GM19043 (cell line): ENCODE measurements around the gene MTMR10.

Source experiments
- ATAC-seq: cut with Tn5 transposase; IDR thresholded peaks from one replicate; pipeline ENCODE4 v1.9.1; 2021; ENCODE audit warnings: low read depth; ENCODE audit not compliant: unreplicated experiment

MTMR10 gene

DNA sequence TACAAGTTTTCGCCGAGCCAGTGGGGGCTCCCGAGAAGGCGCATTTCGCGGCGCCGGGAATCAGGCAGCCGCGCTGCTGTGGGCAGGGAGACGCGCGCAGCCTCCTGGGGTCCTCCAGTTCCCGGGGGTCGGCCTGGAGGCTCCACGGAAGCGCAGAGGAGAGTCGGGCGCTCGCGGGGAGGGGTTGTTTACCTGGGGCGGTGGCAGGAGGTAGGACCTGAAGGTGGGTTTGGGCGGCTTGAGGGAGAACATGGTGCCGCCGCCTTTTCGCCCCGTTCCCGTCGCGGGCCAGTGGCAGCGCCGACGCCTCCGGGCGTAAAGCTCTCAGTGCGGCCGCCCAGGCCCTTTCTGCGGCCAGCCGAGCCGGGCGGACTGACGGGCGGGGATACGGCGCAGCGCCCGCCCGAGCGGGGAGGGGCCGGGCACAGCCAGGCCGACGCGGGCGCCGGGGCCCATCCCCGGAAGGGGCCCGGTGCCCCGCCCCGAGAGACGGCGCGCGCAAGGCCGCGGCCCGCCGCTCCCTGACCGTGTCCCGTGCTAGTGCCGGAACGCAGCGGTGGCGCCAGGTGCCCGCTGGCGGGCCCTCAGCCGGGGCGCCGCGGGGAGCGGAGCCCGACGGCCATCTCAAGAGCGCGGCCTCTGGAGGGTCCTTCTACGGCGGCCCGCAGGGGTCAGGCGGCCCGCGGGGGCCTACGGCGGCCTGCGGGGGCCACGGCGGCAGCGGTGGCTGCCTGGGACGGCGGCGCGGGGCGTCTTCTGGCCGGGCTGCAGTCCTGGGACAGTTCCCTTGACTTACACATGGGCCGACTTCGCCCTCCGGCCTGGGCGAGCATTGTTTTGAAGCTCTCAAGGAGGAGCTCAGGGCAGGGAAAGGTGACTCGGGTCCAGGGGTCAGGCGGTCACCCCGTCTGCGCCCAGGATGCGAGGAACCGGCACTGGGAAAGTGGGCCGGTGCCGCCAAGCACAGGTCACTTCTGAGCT is at the start of gene MTMR10:
Gene MTMR10 (minus strand): TSS at position 374 of the 981 bp plus-strand sequence. CDS start 122 bp downstream, at position 252.
- ATAC-seq = peak; percentile 86

DNA sequence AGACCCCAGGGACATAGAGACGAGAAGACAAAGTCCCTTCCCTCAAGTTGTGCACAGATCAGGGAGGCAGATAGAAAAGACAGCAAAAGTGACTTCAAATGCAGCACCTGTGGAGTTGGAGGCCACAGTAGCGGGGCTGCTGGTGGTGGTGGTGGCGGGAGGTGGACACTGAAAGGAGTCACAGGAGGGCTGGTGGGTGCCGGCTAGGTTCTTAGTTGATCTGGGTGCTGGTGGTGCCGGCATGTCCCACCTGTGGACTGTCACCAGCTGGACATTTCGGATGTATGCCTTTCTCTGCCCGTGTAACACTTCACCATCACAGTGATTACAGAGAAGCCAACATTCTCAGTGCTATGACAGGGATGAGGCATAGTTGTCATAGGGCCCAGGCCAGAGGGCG is 49.2 kb upstream of the MTMR10 start:
- ATAC-seq = no peak

DNA sequence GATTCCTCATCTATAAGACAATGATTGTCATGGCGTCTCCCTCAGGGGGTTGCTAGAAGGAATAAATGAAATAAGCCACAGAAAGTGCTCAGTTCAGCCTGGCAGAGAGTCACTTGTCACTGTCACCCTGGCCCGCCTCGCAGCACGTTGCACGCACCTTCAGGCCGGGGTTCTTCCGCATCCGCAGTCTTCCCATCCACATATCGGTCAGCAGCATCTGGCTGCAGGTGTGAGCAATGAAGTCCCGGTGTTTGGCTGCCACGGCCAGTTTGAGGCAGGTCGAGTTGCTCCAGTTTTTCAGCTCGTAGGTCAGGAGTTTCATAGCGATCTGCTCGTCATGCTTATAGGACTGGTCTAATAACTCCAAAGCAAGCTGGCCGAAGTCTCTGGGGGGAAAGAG is 48.5 kb upstream of the MTMR10 start:
- ATAC-seq = no peak

DNA sequence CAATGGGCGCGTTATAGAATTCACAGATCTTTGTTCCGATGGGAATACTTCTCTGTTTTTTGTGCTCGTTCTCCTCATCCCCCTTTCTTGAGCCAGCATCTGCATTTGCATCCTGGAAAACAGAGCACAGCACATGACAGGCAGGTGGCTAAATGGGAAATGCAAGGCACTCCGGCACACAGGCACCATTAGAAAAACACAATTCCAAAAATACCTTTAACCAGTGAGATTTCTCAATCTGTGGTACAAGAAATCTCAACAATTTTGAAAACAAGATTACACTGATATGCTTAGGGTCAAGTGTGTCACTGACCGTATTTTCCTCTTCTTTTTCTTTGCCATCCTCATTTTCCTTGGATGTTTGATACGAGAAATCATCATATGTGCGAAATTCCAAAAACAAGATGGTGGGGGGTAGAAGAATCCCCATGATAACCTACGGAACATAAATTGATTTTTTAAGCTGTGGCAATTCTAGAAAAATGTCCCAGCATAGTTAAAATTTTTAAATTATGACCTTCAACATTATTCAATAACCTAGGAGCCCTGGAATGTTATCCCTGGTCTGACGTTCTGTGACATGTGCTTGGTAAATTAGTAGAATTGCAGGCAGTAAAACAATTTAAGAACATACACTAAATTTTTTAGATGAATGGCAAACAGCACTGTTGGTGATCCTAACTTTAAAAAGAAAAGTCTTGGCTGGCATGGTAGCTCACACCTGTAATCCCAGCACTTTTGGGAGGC is 46.5 kb upstream of the MTMR10 start:
- no peak for ATAC-seq

DNA sequence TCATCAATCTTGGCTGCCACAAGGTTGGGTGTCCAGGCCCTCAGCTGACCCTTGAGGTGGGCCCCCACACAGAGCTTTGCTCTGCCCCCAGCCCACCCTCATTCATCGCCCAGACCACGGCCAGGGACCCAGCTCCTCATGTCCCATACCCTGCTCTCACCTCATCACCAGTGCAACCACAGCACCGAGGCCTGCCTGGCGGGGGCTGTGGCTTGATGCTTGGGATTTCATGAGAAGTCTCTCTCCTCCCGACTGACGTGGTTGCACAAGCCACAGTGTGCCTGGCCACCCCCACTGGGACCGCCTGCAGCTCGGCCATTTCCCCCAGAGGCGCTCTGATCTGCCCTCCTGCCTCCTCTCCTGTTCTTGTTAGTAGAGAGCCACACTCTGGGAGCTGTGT is 45.4 kb upstream of the MTMR10 start:
- no peak for ATAC-seq

- ATAC-seq = no peak
These were observed 44.2 kb upstream of the MTMR10 start for GRCh38 chr15:31035610-31036009.

GRCh38 chr15:31034152-31034551 is 42.7 kb upstream of the MTMR10 start:
- no peak for ATAC-seq

GRCh38 chr15:31032961-31033371 is 41.5 kb upstream of the MTMR10 start:
- no peak for ATAC-seq

DNA sequence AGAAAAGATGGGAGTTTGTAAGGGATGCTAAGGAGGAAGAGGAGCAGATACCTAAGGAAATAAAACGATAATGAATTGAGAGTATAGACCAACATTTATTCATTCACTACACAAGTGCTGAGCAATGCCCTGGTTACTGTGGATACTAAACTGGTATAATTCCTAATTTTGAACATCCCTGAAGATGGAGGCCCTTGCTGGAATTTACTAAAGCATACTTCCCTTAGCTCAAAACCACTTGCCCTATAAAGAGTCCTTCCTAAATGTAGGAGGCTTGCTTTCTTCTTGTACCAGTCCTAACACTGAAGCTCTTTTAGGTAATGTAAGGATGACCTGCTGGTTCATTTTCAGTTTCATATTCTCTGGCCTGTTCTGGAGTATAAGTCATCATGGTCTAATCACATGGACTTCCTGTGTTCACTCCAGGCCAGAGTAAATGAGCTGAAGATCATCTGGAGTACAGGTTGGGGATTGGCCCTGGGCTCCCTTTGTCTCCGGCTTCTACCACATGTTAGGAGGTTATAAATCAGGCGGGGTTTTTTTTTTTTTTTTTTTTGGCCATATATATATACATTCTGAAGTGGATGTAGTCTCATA is 40.1 kb upstream of the MTMR10 start:
- no peak for ATAC-seq

DNA sequence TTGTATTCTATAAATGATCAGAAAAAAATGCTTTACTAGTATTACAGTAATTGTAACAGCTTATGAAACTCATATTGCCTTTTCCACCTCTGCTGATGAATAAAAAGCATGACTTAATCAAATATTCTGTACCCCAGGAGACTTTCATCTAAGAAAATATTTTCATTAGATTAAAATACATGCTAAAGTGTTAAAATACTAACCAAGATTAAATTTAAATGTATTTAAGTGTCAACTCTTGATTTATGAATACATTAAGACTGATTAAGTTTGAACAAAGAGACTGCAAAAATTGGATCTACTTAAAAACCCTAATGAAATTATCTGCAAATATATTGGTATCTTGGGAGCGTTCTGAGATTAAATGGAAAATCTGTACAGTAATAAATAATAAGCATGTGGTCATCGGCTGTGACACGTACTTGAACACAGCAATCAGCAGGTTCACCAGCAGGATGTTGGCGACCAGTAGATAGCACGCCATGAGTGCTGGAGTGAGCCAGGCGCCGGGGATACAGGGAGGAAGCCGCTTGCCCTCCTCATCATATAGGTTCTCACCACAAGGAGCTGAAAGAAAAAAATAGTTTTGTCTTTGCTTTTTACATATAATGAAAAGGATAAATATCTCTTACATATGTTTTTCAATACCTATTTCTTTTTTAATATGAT is 36.6 kb upstream of the MTMR10 start:
- no peak for ATAC-seq

GRCh38 chr15:31025996-31026395 is 34.6 kb upstream of the MTMR10 start:
- no peak for ATAC-seq

GRCh38 chr15:31024979-31025378 is 33.6 kb upstream of the MTMR10 start:
- no peak for ATAC-seq

- no peak for ATAC-seq
These were observed 32.9 kb upstream of the MTMR10 start for GRCh38 chr15:31024330-31024729.

- ATAC-seq = no peak
These were observed 32.4 kb upstream of the MTMR10 start for GRCh38 chr15:31023841-31024240.

GRCh38 chr15:31021067-31021665 is 29.7 kb upstream of the MTMR10 start:
- ATAC-seq = no peak

DNA sequence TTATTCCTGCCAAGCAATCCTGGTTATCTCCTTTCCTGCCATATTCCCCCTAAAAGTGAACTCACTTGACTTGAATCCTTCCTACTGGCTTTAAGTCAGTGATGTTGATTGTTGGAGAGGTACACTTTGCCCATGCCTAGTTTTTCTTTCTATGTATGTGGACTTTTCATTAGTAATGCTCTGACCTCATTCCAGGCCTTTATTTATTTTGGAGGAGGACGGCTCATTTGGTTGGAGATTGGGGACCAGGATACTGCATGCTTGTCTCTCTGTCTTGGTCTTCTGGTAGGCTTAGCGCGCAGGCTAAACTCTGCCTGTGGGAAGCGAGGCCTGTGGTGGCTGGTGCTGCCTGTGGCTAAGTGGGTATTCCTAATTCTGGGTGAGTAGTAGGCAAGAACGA is 29.1 kb upstream of the MTMR10 start:
- no peak for ATAC-seq

DNA sequence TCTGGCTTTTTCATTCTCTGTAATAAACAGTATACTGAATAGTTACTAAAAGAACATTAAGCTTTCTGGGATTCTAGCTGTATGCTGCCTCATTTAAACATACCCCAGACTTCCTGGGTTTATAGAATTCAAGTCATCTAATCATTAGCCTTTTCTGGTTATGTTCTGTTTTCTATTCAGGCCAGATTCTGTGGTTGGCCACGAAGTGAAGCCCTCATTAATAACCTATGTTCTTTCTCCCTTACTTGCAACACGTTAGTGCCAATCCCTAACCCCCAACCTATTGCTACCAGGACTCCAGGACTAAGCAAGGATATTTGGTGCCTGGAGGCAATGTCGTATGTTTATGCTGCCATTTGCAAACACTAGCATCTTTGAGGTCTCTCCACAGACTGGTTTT is 28.6 kb upstream of the MTMR10 start:
- no peak for ATAC-seq

DNA sequence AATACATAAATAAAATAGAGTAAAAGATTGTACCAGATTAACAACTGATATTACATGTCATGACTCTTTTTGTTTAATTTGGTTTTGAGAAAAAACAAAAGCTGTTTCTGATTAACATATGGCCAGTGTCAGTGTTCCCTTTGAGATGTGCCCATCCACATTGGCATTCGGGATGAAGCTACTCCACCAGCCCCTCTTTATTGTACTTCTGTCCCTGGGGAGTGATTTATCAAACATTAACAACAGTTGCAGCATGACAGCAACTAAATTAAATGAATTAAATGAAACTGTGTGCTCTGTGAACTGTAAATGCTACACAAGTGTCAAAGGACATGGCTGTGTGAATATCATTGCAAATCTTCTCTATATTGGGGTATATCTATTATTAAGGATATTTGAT is 25.9 kb upstream of the MTMR10 start:
- ATAC-seq = no peak

DNA sequence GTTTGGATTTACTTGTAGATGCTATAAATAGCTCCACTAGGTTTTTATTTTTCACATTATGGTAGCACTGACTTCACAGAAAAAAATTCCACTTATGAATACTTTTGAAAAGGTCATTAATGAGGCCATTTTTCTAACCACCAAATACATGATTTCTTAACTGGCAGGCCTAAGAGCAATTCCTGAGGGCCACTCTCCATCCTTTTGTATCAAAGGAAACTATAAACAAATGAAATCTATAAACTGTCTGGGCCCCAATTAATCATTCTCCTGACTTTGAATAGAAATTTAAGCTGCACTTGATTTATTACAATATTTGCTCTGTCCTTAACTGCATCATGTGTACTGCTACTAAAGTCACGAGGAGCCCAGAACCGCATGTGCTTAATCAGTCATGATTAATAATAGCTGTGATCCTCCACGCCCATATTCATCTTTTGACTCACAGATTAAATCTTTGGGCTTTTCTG is 25.1 kb upstream of the MTMR10 start:
- ATAC-seq = no peak

GRCh38 chr15:31014608-31014925 is 23.1 kb upstream of the MTMR10 start:
- ATAC-seq = no peak
